ENCODE data around the gene EED.
A peak's percentile ranks its signal among the peaks of the same experiment; 100 is the strongest.

DNA sequence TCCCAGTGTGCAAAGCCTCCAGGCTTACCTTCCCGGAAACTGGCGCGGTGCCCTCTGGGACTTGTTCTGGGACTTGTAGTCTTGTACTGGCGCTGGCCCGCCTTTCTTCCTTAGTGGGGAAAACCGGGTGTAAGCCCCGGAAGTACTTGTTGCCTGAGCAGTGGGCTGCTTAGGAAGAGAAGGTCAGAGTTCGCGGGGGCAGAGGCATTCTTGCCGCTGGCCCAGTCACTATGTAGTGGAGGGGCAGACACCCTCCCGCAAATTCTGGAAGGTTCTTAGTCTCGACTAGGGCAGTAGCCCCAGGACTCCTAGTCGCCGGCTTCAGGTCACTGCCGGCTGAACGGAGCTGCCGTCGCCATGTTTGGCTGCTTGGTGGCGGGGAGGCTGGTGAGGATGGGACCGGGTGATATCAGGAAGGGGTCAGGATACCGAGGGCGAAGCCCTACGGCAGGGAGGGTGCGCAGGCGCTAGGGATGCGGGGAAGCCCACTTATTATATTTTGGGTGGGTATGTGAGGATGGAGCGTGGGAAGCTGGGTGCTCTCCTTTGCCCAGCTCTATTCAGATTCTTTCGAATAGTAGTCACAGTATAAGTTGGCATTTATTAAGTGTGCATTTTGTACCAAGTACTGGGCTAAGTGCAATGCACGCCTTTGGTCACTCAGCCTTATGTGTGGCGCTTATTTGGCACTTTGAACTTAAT lies 57.7 kb downstream of the EED start, which contains the start of gene HIKESHI:
- TF ChIP-seq EP300 (IDR thresholded peaks at IDR 0.05; ENCODE audit: borderline replicate concordance) (peak; percentile 32; the same call in 1 of the 2 replicates), TCF12 (IDR thresholded peaks at IDR 0.05; ENCODE audit: low read depth) (peak; percentile 81)
